Fibroblast of mammary gland (primary cell): ENCODE results near the gene COPB1.

ENCODE experiments used
- DNase-seq: peaks from one replicate; pipeline ENCODE4 v3.0.0-alpha.2; 2010; ENCODE audit warnings: low read depth
- H3K4me3 ChIP-seq: 2 replicates; pipeline ENCODE4 v1.5.1; 2011; ENCODE audit warnings: low read depth, mild to moderate bottlenecking, low read length, moderate library complexity; ENCODE audit not compliant: control insufficient read depth
- TF ChIP-seq, protein P1 (sequence below): conservative IDR thresholded peaks from 2 replicates; pipeline ENCODE4 v1.5.1; 2011; ENCODE audit warnings: low read depth, low read length, inconsistent platforms; ENCODE audit not compliant: control insufficient read depth, insufficient read depth

COPB1 gene

DNA sequence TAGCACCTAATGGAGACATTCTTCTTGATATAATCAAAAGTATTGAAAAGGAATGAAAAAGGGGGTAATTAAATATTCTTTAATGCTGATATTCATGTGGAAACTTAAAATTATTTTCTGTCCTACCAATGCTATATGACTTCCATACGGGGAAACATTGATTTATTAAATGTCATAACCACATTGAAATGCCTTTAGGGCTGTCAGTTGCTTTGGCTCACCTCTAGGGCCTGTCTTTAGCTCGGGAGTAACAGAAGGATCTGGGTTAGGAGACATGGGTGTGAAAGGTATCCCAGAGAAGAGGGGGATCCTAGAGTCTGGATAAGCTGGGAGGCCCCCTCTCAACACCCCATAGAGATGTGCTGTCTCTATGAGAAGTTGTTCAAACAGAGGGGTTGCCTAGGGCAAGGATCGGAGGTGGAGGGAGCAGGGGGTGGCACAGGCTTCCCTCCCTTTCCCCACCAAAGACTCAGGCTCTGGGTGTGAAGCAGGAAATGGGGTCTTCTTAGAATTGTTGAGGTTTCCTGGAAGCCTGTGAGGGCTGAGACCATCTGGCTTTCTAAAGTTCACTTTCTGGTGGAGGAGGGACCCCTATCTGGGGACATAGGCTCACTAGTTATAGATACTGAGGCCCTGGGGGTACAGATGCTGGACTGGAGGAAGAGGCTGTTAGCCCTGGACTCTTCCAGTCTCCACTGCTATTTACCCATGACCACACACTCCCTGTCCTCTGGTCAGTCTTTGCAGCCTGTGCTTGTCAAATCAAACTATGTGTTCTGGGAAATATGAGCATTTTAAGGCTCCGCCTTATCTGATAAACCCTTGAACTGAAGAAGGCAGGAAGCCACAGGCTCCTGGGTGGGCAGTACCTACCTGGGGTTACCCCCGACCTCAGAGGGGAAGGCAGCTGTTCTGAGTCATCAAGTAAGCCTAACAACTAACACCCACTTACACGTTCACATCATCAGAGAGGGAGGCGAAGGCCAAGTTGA is 84.8 kb downstream of the COPB1 start:
- TF ChIP-seq, protein P1, sequence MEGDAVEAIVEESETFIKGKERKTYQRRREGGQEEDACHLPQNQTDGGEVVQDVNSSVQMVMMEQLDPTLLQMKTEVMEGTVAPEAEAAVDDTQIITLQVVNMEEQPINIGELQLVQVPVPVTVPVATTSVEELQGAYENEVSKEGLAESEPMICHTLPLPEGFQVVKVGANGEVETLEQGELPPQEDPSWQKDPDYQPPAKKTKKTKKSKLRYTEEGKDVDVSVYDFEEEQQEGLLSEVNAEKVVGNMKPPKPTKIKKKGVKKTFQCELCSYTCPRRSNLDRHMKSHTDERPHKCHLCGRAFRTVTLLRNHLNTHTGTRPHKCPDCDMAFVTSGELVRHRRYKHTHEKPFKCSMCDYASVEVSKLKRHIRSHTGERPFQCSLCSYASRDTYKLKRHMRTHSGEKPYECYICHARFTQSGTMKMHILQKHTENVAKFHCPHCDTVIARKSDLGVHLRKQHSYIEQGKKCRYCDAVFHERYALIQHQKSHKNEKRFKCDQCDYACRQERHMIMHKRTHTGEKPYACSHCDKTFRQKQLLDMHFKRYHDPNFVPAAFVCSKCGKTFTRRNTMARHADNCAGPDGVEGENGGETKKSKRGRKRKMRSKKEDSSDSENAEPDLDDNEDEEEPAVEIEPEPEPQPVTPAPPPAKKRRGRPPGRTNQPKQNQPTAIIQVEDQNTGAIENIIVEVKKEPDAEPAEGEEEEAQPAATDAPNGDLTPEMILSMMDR: peak; percentile 12
- H3K4me3 ChIP-seq: no peak overlapping the region
- DNase-seq: peak; percentile 54

DNA sequence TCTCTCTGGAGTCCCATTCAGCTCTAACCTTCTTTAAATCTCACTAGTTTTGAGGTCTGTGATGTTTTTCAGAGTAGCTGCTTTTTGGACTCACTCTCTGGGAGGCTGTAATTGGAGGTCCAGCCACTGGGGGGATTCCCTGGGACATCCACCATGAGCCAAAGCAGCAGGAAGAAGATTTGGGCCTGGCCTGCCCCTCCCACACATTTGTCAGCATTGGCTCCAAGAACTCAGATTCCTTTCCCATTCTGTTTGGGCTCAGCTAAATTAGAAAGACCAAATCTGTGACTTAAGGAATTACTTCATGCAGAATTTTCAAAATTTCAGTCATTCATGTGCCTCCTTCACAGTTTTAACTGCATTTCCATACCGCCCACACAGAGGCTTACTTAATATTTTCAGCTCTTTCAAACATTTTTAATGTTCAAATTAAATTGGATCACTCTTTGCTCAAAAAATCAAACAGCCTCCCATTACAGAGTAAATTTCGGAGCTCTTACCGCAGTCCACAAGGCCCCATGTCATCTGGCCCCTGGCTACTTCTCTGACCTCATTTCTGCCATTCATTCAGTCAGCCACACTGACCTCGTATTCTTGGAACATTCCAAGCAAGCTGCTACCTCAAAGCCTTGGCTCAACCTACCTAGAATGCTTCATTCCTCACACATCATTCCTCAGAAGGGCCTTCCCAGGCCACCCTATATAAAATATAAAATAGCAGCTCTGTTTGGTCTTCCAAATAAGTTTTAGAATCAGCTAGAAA is 86.1 kb downstream of the COPB1 start:
- H3K4me3 ChIP-seq: no peak overlapping the region
- peak; percentile 87 for DNase-seq
- TF ChIP-seq, protein P1: peak; percentile 56

DNA sequence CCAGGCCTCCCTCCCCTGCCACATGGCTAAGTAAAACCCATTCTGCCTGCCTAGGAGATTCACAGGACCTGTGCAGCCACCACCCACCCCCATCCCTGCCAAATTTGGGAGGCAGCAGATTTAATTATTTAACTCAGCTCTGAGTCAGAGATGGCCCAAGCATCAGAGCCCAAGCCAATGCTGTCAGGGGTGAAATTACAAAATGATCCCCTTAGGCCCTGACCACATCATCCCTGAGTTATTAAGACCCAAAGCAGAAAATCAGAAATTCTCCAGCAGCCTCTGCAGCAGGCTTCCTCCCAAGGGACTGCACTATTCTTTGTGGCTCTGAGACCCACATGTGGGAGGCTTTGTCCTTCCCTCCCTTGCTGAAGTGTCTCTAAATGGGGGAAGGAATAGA is 87.8 kb downstream of the COPB1 start:
- TF ChIP-seq, protein P1: no peak
- peak; percentile 97 for DNase-seq
- no peak overlapping the region for H3K4me3 ChIP-seq

DNA sequence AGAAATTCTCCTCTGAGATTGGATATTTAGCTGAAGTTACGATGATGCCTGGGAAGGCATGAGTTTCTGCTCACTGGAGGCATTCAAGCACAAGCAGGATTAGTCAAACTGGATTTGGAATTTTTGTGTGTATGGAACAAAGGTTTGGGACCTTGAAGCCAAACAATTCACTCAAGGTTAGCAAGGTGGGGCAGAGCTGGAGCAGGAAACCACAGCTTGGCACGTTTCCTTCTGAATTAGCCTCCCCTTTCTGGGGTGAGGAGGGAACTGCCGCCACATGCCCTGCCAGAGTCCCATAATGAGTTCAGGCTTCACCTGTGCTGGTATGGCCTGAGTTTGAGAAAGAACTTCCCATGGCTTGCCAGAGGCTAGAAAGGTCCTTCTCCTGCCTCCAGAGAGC is 89.7 kb downstream of the COPB1 start:
- no peak overlapping the region for H3K4me3 ChIP-seq
- no peak for DNase-seq
- TF ChIP-seq, protein P1: no peak

DNA sequence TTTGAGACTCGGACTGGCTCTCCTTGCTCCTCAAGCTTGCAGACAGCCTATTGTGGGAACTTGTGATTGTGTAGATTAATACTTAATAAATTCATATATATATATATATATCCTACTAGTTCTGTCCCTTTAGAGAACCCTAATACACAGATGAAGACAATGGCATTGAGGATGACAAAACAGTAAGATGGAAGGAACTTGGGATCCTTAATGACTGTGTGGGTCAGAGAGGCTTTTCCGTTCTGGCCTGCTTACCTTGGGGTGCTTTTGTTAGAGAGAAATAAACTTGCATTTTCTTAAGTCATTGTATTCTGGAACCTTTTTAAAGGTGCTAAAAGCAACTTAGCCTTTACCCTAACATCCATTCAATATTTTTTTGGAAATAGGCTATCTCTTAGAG is 91.0 kb downstream of the COPB1 start:
- TF ChIP-seq, protein P1: no peak
- no peak for DNase-seq
- H3K4me3 ChIP-seq: no peak overlapping the region
